ENCODE data around the gene STUM. TPM values are rescaled to one million over a fixed set of nuclear protein-coding genes. Genes with fewer than 3 reads are reported as not detected.
A peak's percentile ranks its signal among the peaks of the same experiment; 100 is the strongest.

The STUM gene
- total RNA-seq, 2 experiments from 2014 or later = not detected

DNA sequence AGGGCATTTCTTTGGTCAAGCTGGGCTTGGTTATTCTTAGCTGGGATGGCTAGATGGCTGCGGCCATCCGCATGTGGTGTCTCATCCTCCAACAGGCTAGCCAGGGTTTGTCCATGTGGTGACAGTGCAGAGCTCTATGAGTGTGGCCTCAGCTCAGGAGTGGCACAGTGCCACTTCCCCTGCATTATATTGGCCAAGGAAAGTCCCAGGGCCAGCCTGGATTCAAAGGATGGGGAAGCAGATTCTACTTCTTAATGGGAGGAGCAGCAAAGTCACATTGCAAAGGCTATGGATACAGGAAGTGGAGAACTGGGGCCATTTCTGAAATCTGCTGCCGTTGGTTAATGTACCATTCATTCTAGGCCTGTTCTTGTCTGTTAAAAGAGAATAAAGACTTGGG is 34.4 kb downstream of the STUM start:
- ATAC-seq (ENCODE audit: poor library complexity) (no peak), DNase-seq (no peak)
- ChIA-PET POLR2A (no interaction called here), CTCF (no interaction called here)
- no peaks in the 10 kb centered on the region for H3K9me3 Mint-ChIP-seq
- H3K4me3 ChIP-seq (ENCODE audit: low read length) = no peak overlapping the region
- H3K36me3 Mint-ChIP-seq (ENCODE audit: low read depth) = no peaks in the 10 kb centered on the region
- H3K36me3 ChIP-seq (ENCODE audit: insufficient read depth, low read length) = no peaks in the 10 kb centered on the region
- H3K27me3 ChIP-seq (ENCODE audit: control insufficient read depth in 1 of 2, insufficient read depth in 2 of 2, low read length in 2 of 2) = peaks cover 0 to 2% of the 10 kb centered on the region in 2 experiments
- no peaks in the 10 kb centered on the region for H3K27me3 Mint-ChIP-seq
- no peaks in the 10 kb centered on the region for H3K9me3 ChIP-seq (ENCODE audit: control insufficient read depth in 1 of 2, insufficient read depth in 1 of 2, low read length in 2 of 2)
- TF ChIP-seq, protein P1, sequence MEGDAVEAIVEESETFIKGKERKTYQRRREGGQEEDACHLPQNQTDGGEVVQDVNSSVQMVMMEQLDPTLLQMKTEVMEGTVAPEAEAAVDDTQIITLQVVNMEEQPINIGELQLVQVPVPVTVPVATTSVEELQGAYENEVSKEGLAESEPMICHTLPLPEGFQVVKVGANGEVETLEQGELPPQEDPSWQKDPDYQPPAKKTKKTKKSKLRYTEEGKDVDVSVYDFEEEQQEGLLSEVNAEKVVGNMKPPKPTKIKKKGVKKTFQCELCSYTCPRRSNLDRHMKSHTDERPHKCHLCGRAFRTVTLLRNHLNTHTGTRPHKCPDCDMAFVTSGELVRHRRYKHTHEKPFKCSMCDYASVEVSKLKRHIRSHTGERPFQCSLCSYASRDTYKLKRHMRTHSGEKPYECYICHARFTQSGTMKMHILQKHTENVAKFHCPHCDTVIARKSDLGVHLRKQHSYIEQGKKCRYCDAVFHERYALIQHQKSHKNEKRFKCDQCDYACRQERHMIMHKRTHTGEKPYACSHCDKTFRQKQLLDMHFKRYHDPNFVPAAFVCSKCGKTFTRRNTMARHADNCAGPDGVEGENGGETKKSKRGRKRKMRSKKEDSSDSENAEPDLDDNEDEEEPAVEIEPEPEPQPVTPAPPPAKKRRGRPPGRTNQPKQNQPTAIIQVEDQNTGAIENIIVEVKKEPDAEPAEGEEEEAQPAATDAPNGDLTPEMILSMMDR (IDR thresholded peaks at IDR 0.05) = no peak
- intact Hi-C loops (cut with DNase I, micrococcal nuclease) = no loop called here
- H3K27ac ChIP-seq (ENCODE audit: low read depth in 1 of 2, low read length in 2 of 2) = no peak overlapping the region
- no peak overlapping the region for H3K4me3 Mint-ChIP-seq
- no peaks in the 10 kb centered on the region for H3K4me1 ChIP-seq (ENCODE audit: insufficient read depth, low read length)
- H3K4me1 Mint-ChIP-seq (ENCODE audit: low read depth) = no peaks in the 10 kb centered on the region
- no peak overlapping the region for H3K27ac Mint-ChIP-seq

DNA sequence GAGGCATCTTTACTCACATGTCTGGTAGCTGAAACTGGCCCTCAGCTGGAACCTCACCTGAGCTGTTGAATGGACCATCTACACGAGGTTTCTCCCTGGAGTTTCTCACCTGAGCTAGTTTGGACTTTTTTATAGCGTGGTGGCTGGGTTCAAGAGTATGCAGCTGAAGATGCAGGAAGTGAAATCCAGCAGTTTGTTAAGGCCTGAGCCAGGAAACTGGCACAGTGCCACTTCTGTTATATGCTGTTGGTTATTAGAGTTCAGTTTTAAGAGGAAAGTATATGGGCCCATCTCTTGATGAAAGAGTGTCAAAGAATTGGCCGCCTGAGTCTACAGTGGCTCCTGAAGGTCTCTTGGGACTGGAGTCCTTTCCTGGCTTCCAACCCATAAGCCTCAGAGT is 35.6 kb downstream of the STUM start:
- ChIA-PET POLR2A (no interaction called here), CTCF (no interaction called here)
- no peak overlapping the region for H3K27ac Mint-ChIP-seq
- Histone ChIP-seq H3K9me3 (ENCODE audit: control insufficient read depth in 1 of 2, insufficient read depth in 1 of 2, low read length in 2 of 2) (no peaks in the 10 kb centered on the region), H3K4me1 (ENCODE audit: insufficient read depth, low read length) (no peaks in the 10 kb centered on the region), H3K36me3 (ENCODE audit: insufficient read depth, low read length) (no peaks in the 10 kb centered on the region), H3K4me3 (ENCODE audit: low read length) (no peak overlapping the region), H3K27me3 (ENCODE audit: control insufficient read depth in 1 of 2, insufficient read depth in 2 of 2, low read length in 2 of 2) (peaks cover 0 to 2% of the 10 kb centered on the region in 2 experiments), H3K27ac (ENCODE audit: low read depth in 1 of 2, low read length in 2 of 2) (no peak overlapping the region)
- TF ChIP-seq, protein P1 (IDR thresholded peaks at IDR 0.05) = no peak
- H3K36me3 Mint-ChIP-seq (ENCODE audit: low read depth) = no peaks in the 10 kb centered on the region
- ATAC-seq (ENCODE audit: poor library complexity) (no peak), DNase-seq (peak in 1 of 14 experiments; percentile 9)
- intact Hi-C loops (cut with DNase I, micrococcal nuclease) = no loop called here
- no peaks in the 10 kb centered on the region for H3K9me3 Mint-ChIP-seq
- no peaks in the 10 kb centered on the region for H3K4me1 Mint-ChIP-seq (ENCODE audit: low read depth)
- no peaks in the 10 kb centered on the region for H3K27me3 Mint-ChIP-seq
- no peak overlapping the region for H3K4me3 Mint-ChIP-seq

DNA sequence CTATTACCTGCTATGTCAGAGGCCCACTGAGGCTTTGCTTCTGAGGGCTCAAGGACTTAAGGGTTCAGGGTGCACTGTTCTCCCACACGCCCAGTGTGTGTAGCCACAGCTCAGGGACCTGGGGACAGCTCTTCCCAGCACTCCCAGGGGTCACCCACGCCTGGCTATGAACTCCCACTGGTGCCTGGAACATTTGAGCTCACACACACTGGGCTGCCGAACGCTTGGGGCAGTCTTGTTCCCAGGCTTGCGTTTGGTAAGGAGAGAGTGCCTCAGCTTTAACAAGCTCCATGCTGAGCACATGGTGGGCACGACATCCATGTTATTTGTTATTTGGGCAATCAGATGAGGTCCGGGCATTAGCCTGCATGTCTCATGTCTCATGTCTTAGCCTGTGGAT is 37.6 kb downstream of the STUM start:
- Mint-ChIP-seq H3K27ac (no peak overlapping the region), H3K9me3 (no peaks in the 10 kb centered on the region), H3K4me1 (ENCODE audit: low read depth) (no peaks in the 10 kb centered on the region), H3K4me3 (no peak overlapping the region), H3K27me3 (peaks cover 4% of the 10 kb centered on the region), H3K36me3 (ENCODE audit: low read depth) (no peaks in the 10 kb centered on the region)
- H3K4me3 ChIP-seq (ENCODE audit: low read length) = no peak overlapping the region
- H3K9me3 ChIP-seq (ENCODE audit: control insufficient read depth in 1 of 2, insufficient read depth in 1 of 2, low read length in 2 of 2) = no peaks in the 10 kb centered on the region
- H3K4me1 ChIP-seq (ENCODE audit: insufficient read depth, low read length) = no peaks in the 10 kb centered on the region
- H3K27me3 ChIP-seq (ENCODE audit: control insufficient read depth in 1 of 2, insufficient read depth in 2 of 2, low read length in 2 of 2) = peaks cover 0 to 2% of the 10 kb centered on the region in 2 experiments
- DNase-seq = no peak
- TF ChIP-seq, protein P1 (IDR thresholded peaks at IDR 0.05) = no peak
- no peak for ATAC-seq (ENCODE audit: poor library complexity)
- no peak overlapping the region for H3K27ac ChIP-seq (ENCODE audit: low read depth in 1 of 2, low read length in 2 of 2)
- ChIA-PET CTCF (no interaction called here), POLR2A (no interaction called here)
- intact Hi-C loops (cut with DNase I, micrococcal nuclease) = no loop called here
- no peaks in the 10 kb centered on the region for H3K36me3 ChIP-seq (ENCODE audit: insufficient read depth, low read length)

All from CD4-positive, alpha-beta T cell (primary cell).